GM21390 (cell line): ENCODE data around the gene ATRNL1.

Experiments
- ATAC-seq: cut with Tn5 transposase; IDR thresholded peaks from one replicate; pipeline ENCODE4 v1.9.1; 2021; ENCODE audit not compliant: unreplicated experiment

The ATRNL1 gene

GRCh38 chr10:115882021-115882420, 788.9 kb downstream of the ATRNL1 start:
- ATAC-seq = no peak

DNA sequence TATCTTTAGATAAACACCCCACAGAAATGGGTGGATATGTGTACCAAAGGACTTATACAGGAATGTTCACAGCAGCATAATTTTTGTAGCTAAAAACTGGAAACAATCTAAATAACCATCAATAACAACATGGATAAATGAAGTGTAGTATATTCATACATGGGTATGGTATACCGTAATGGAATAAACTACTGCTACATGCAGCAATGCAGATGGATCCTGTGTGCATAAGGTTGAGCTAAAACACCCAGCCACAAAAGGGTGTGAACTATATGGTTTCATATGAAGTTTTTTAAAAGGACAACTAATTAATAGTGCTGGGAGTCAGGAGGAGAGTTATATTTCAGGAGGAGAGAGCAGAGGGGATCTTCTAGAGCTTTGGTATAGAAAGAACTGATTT, 790.2 kb downstream of the ATRNL1 start:
- no peak for ATAC-seq

GRCh38 chr10:115884331-115884730, 791.2 kb downstream of the ATRNL1 start:
- ATAC-seq = no peak

DNA sequence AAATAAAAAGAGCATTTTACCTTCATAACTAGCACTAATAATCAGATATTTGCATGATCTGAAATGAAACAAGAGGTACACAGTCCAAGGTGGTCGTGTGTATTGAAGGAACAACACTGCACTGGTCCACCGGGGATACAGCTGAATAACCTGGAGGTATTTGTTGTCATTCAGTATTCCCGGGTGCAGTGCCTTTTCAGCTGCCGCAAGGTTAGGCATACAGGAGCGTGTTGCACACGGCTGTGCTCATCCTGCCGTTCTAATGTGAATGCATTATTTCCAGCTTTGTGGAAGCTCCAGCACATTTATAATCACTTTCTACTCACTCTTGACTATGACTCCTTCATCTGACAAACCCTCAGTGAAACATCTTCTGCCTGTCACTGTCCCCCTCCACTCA, 802.0 kb downstream of the ATRNL1 start:
- no peak for ATAC-seq

GRCh38 chr10:115898242-115898641, 805.1 kb downstream of the ATRNL1 start:
- ATAC-seq = no peak

DNA sequence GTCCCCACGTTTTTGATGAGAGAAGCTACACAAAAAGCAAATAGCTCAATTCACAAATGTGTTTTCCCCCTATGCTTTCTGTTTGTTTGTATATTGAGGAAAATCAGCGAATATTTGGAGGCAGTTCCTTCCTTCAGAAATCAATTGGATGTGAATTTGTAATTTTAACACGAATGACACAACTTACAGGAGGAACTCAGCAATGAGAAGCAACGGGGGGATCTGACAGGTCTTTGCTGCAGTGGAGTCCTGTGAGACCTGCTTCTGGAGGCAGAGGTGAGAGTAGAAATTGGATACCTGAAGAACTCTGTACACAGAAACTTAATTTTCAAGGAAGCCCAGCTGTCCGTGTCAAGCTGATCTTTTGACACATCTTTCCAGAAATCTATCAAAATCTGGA, 809.4 kb downstream of the ATRNL1 start:
- no peak for ATAC-seq

GRCh38 chr10:115903207-115903606, 810.0 kb downstream of the ATRNL1 start:
- ATAC-seq = no peak

DNA sequence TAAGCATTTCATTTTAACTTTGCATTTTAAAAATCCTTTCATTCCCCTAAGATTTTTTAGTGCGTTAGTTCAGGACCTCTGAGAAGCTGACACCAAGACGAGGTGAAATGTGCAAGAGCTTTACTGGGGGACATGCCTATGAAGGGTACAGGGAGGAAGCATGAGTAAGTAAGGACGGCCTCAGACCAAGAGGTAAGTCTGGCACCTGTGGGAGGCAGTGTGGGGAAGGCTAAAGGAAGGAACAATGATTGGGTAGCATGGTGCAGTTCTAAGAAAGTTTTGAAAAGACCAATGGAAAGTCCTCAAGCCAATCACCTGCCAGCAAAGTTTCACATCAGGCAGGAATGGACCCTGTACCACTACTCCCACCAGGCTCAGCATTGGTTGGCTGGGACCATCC, 810.7 kb downstream of the ATRNL1 start:
- no peak for ATAC-seq

GRCh38 chr10:115909037-115909436, 815.9 kb downstream of the ATRNL1 start:
- no peak for ATAC-seq

- no peak for ATAC-seq
These were observed 817.0 kb downstream of the ATRNL1 start for GRCh38 chr10:115909962-115910731.

- no peak for ATAC-seq
These were observed 821.3 kb downstream of the ATRNL1 start for GRCh38 chr10:115914475-115914874.

DNA sequence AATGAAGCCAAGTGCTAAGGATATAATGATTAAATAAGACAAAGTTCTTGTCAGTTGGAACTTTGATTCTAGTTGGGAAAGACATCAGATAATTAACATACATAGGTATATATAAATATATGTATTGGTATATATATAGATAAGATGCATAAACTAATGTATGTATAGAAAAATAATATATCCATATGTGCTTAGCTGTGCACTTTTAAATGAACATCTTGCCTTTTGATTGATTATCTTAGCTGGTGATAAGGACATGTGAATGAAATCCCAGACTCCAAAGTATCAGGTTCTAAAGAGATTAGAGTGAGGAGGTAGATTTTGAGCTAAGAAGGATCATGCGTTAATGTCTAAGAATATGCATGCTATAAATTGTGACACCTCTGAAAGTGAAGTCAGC, 822.3 kb downstream of the ATRNL1 start:
- ATAC-seq = no peak

- ATAC-seq = no peak
These were observed 825.6 kb downstream of the ATRNL1 start for GRCh38 chr10:115918812-115919211.

GRCh38 chr10:115921795-115922194, 828.6 kb downstream of the ATRNL1 start:
- ATAC-seq = no peak

GRCh38 chr10:115931309-115931708, 838.1 kb downstream of the ATRNL1 start:
- ATAC-seq = no peak

DNA sequence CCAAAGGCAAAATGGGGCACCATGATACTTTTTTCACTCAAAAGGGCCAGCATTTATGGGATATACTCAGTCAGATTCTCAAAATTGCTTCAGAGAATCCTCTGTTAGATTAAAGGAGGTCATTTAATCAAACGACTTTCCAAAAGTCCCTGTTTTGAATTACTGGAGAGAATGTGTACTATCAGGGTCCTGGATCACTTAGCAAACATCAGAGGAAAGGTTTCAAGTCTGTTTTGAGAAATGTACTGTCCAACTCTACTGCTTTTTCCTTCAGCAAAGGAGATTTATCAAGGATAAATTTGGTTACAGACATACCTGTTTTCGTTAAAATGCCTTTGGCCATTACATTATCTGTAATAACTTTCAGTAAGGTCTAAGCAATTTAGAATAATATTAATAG, 838.9 kb downstream of the ATRNL1 start:
- ATAC-seq = no peak

- no peak for ATAC-seq
These were observed 839.9 kb downstream of the ATRNL1 start for GRCh38 chr10:115933098-115933497.

- no peak for ATAC-seq
These were observed 842.6 kb downstream of the ATRNL1 start for GRCh38 chr10:115935731-115936130.

GRCh38 chr10:115936926-115937767, 844.0 kb downstream of the ATRNL1 start:
- no peak for ATAC-seq

DNA sequence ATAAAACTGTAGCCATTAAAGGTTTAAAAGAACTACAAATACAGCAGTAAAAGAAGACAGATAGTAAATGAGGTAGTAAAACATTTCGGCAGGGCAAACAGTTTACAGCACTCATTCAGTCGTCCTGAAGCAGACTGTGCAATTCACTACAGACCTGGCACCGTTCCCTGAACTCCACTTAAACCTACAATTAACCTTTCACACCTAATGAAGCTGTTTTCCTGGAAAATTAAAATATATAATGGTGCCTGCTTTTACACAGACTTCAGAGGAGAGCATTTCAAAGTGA, 844.5 kb downstream of the ATRNL1 start:
- no peak for ATAC-seq

- no peak for ATAC-seq
These were observed 846.1 kb downstream of the ATRNL1 start for GRCh38 chr10:115939101-115939854.

- ATAC-seq = no peak
These were observed 848.2 kb downstream of the ATRNL1 start for GRCh38 chr10:115941361-115941771.
